IMR-90 (cell line): ENCODE measurements around the gene SCAMP1. TPM values are rescaled to one million over a fixed set of nuclear protein-coding genes. Genes with fewer than 3 reads are reported as not detected.

Experiments used
- ATAC-seq: fragments of 200-7000 bp; cut with Tn5 transposase; 2 replicates; pipeline ENCODE4 v1.9.1; 2020; ENCODE audit warnings: low read depth, mild to moderate bottlenecking, moderate library complexity
- BruUV-seq: library from RNA; stranded (reverse); fragments of 400-500 nt; replicated peaks from 2 replicates; lab custom pipeline; 2021; lab: Mats Ljungman, UMichigan
- CTCF ChIA-PET: fragments of 300-600 bp; formaldehyde crosslinking; extraction: SDS; loops from one replicate; lab custom pipeline; 2021; ENCODE audit warnings: antibody characterized with exemption; lab: Yijun Ruan, JAX
- POLR2A ChIA-PET: fragments of 300-600 bp; sonication (Branson Sonifier 250); formaldehyde crosslinking; loops from one replicate; lab custom pipeline; 2022; ENCODE audit warnings: antibody characterized with exemption; ENCODE audit not compliant: unreplicated experiment; lab: Charles Lee
- DNase-seq: peaks from one replicate; pipeline ENCODE4 v3.0.0; 2013
- H2AFZ ChIP-seq: replicated peaks from 2 replicates; pipeline ENCODE3; 2013; ENCODE audit warnings: low read length, mild to moderate bottlenecking; ENCODE audit not compliant: poor library complexity
- H2AK5ac ChIP-seq: 2 replicates; pipeline ENCODE4 v1.6.1; 2013; ENCODE audit warnings: low read depth, low read length, inconsistent platforms
- H2AK9ac ChIP-seq: replicated peaks from 2 replicates; pipeline ENCODE3; 2013; ENCODE audit warnings: mild to moderate bottlenecking, low read depth, low read length, moderate library complexity; ENCODE audit not compliant: poor library complexity
- H2BK120ac ChIP-seq: 2 replicates; pipeline ENCODE4 v1.6.1; 2013; ENCODE audit warnings: low read depth, low read length, inconsistent platforms
- H2BK15ac ChIP-seq: 3 replicates; pipeline ENCODE4 v1.6.1; 2013; ENCODE audit warnings: low read depth, low read length, inconsistent platforms
- H2BK20ac ChIP-seq: 2 replicates; pipeline ENCODE4 v1.6.1; 2013; ENCODE audit warnings: low read depth, mild to moderate bottlenecking, inconsistent platforms, low read length, moderate library complexity
- H2BK5ac ChIP-seq: 2 replicates; pipeline ENCODE4 v1.6.1; 2013; ENCODE audit warnings: mild to moderate bottlenecking, low read depth, low read length, inconsistent platforms; ENCODE audit not compliant: poor library complexity, severe bottlenecking
- H3K14ac ChIP-seq: replicated peaks from 2 replicates; pipeline ENCODE4 v1.6.1; 2013; ENCODE audit warnings: low read depth, low read length, inconsistent platforms
- H3K18ac ChIP-seq: 2 replicates; pipeline ENCODE4 v1.6.1; 2013; ENCODE audit warnings: low read depth, low read length, control low read depth
- H3K23ac ChIP-seq: 2 replicates; pipeline ENCODE4 v1.6.1; 2013; ENCODE audit warnings: low read depth, low read length, inconsistent platforms
- H3K27ac ChIP-seq: 2 replicates; pipeline ENCODE4 v1.5.1; 2013; ENCODE audit warnings: mild to moderate bottlenecking, control low read depth, low read length; ENCODE audit not compliant: insufficient read depth
- H3K27me3 ChIP-seq: 2 replicates; pipeline ENCODE4 v1.6.1; 2013; ENCODE audit warnings: low read length; ENCODE audit not compliant: control insufficient read depth, insufficient read depth
- H3K36me3 ChIP-seq: 2 replicates; pipeline ENCODE4 v1.6.1; 2013; ENCODE audit warnings: low read length, mixed read lengths; ENCODE audit not compliant: control insufficient read depth, insufficient read depth
- H3K4ac ChIP-seq: 2 replicates; pipeline ENCODE4 v1.6.1; 2013; ENCODE audit warnings: low read depth, low read length, inconsistent platforms
- H3K4me1 ChIP-seq: 2 replicates; pipeline ENCODE4 v1.6.1; 2013; ENCODE audit warnings: low read length, mixed read lengths; ENCODE audit not compliant: control insufficient read depth, insufficient read depth
- H3K4me2 ChIP-seq: 2 replicates; pipeline ENCODE4 v1.6.1; 2013; ENCODE audit warnings: low read depth, mild to moderate bottlenecking, control low read depth, low read length, moderate library complexity
- H3K4me3 ChIP-seq: 2 replicates; pipeline ENCODE4 v1.5.1; 2013; ENCODE audit warnings: low read depth, mild to moderate bottlenecking, control low read depth, low read length, moderate library complexity; ENCODE audit not compliant: insufficient read depth
- H3K56ac ChIP-seq: 2 replicates; pipeline ENCODE4 v1.6.1; 2013; ENCODE audit warnings: low read length, inconsistent platforms; ENCODE audit not compliant: insufficient read depth; ENCODE audit errors: extremely low read depth
- H3K79me1 ChIP-seq, 2 experiments: 2 replicates each; pipeline ENCODE4 v1.6.1; 2013; ENCODE audit warnings: low read length in 2 of 2, inconsistent platforms in 1 of 2, low read depth in 1 of 2
- H3K9ac ChIP-seq: 2 replicates; pipeline ENCODE4 v1.6.1; 2013; ENCODE audit warnings: low read depth, low read length, control low read depth
- H3K9me1 ChIP-seq: 2 replicates; pipeline ENCODE4 v1.6.1; 2013; ENCODE audit warnings: low read length, inconsistent platforms; ENCODE audit not compliant: insufficient read depth
- H3K9me3 ChIP-seq: 2 replicates; pipeline ENCODE4 v1.6.1; 2013; ENCODE audit warnings: low read length; ENCODE audit not compliant: control insufficient read depth, insufficient read depth
- H4K20me1 ChIP-seq: 2 replicates; pipeline ENCODE4 v1.6.1; 2013; ENCODE audit warnings: low read length, inconsistent platforms; ENCODE audit not compliant: insufficient read depth
- H4K5ac ChIP-seq: 2 replicates; pipeline ENCODE4 v1.6.1; 2013; ENCODE audit warnings: mild to moderate bottlenecking, low read depth, low read length, control low read depth
- H4K8ac ChIP-seq, 2 experiments: 2 replicates each; pipeline ENCODE4 v1.6.1; 2013; ENCODE audit warnings: low read depth in 2 of 2, low read length in 2 of 2, control low read depth in 1 of 2, inconsistent platforms in 1 of 2
- H4K91ac ChIP-seq: 2 replicates; pipeline ENCODE4 v1.6.1; 2013; ENCODE audit warnings: low read depth, low read length, inconsistent platforms; ENCODE audit not compliant: insufficient read depth
- CEBPB ChIP-seq: IDR thresholded peaks from 2 replicates; pipeline ENCODE4 v1.6.1; 2012; ENCODE audit warnings: low read depth, low read length, improper control_type of control experiment
- NFE2L2 ChIP-seq: fragments of 150-350 bp; IDR thresholded peaks from 2 replicates; pipeline ENCODE4 v1.6.1; 2016; ENCODE audit warnings: low read depth, mild to moderate bottlenecking, low read length
- RAD21 ChIP-seq: IDR thresholded peaks from 2 replicates; pipeline ENCODE4 v1.6.1; 2012; ENCODE audit warnings: low read length, improper control_type of control experiment
- RCOR1 ChIP-seq: IDR thresholded peaks from 2 replicates; pipeline ENCODE4 v1.6.1; 2012; ENCODE audit warnings: mild to moderate bottlenecking, low read length, improper control_type of control experiment; ENCODE audit not compliant: insufficient replicate concordance
- RFX5 ChIP-seq: IDR thresholded peaks from 2 replicates; pipeline ENCODE4 v1.8.0; 2012; ENCODE audit warnings: low read depth, mild to moderate bottlenecking, low read length, moderate library complexity
- SMC3 ChIP-seq: fragments of 150-350 bp; IDR thresholded peaks from 2 replicates; pipeline ENCODE4 v1.6.1; 2016; ENCODE audit warnings: low read depth, mild to moderate bottlenecking, antibody characterized with exemption, low read length, moderate library complexity
- WGBS, 2 experiments: methylation state at CpG; one replicate each; pipeline versions ENCODE4 v1.1.5 to v1.1.7; 2013; ENCODE audit warnings: missing lambda C conversion rate in 2 of 2; ENCODE audit not compliant: insufficient read length in 1 of 2; ENCODE audit errors: extremely low coverage in 2 of 2; 5-methylcytosine and 5-hydroxymethylcytosine counted together
- dilution Hi-C: fragments of 300-500 bp; cut with HindIII; formaldehyde crosslinking; loops from one replicate; pipeline ENCODE4 v1.14.3; 2018; ENCODE audit warnings: low sequenced_read_pairs; ENCODE audit not compliant: unreplicated experiment
- in situ Hi-C: fragments of 300-500 bp; cut with MboI; formaldehyde crosslinking; loops from 3 replicates; pipeline ENCODE4 v1.14.3; 2019; ENCODE audit warnings: low sequenced_read_pairs, inconsistent platforms, mixed read lengths
- intact Hi-C: fragments of 100-400 bp; cut with micrococcal nuclease; formaldehyde crosslinking; loops from 2 replicates; pipeline ENCODE4 v1.10.0; 2022
- polyA plus RNA-seq, 3 experiments: library from polyadenylated mRNA; depleted of rRNA; stranded (reverse); fragments of >200 nt; gene quantifications; 2 replicates each; pipeline ENCODE4 v1.2.3, GENCODE V29; 2012; ENCODE audit warnings: low replicate concordance in 1 of 3
- total RNA-seq: library from RNA; depleted of rRNA; stranded (reverse); fragments of >200 nt; gene quantifications from 2 replicates; pipeline ENCODE4 v1.2.3, GENCODE V29; 2012
- TF ChIP-seq, protein P1 (sequence below): fragments of 150-350 bp; IDR thresholded peaks from 2 replicates; pipeline ENCODE4 v1.6.1; 2017; ENCODE audit warnings: mild to moderate bottlenecking, antibody characterized with exemption, low read length, low read depth

Gene SCAMP1
- total and polyA plus RNA-seq, 2 of the 4 experiments (the other 2 are of a cell fraction), result 13.5 to 114 TPM

DNA sequence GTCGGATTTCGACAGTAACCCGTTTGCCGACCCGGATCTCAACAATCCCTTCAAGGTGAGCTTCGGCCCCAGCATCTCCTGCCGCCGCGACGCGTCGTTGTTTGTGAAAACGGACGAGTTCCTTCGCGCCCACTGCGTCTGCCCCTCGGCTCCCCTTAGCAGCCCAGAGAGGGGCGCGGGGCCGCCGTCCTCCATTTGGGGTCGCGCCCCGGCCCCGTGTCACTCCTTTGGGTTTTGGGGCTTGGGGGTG, 182 bp downstream of the SCAMP1 start:
- Histone ChIP-seq H2AK9ac (peak overlapping the region; percentile 33), H3K9ac (peak overlapping the region; percentile 92), H4K5ac (peak overlapping the region; percentile 56), H3K79me1 (peaks cover 15 to 43% of the 10 kb centered on the region in 2 experiments), H2AK5ac (peak overlapping the region; percentile 56; the same call in 1 of the 2 replicates), H4K8ac (peak overlapping the region; percentile 67 to 74; a peak in 2 of 4 replicates), H3K4me2 (peak overlapping the region; percentile 80), H3K4ac (peak overlapping the region; percentile 89), H2BK5ac (peak overlapping the region; percentile 66), H2BK120ac (peak overlapping the region; percentile 72; the same call in 1 of the 2 replicates), H2AFZ (peak overlapping the region; percentile 99), H3K4me3 (peak overlapping the region; percentile 88), H3K27ac (peak overlapping the region; percentile 89), H4K20me1 (no peaks in the 10 kb centered on the region; the same call in none of the 2 replicates), H3K18ac (peak overlapping the region; percentile 74), H2BK15ac (no peak overlapping the region), H3K27me3 (no peaks in the 10 kb centered on the region), H2BK20ac (no peak overlapping the region), H3K9me1 (peaks cover 12% of the 10 kb centered on the region), H3K23ac (peak overlapping the region; percentile 97), H3K14ac (peak overlapping the region; percentile 93), H3K36me3 (0 out of 2 replicates have a peak, but pooled peaks cover 2% of the 10 kb centered on the region), H3K56ac (peak overlapping the region; percentile 93), H3K9me3 (no peaks in the 10 kb centered on the region), H3K4me1 (no peaks in the 10 kb centered on the region), H4K91ac (peak overlapping the region; percentile 89; the same call in 1 of the 2 replicates)
- TF ChIP-seq RCOR1 (no peak), RFX5 (no peak), SMC3 (no peak; the same call in 1 of the 2 replicates), NFE2L2 (no peak), CEBPB (no peak), RAD21 (no peak)
- TF ChIP-seq, protein P1, sequence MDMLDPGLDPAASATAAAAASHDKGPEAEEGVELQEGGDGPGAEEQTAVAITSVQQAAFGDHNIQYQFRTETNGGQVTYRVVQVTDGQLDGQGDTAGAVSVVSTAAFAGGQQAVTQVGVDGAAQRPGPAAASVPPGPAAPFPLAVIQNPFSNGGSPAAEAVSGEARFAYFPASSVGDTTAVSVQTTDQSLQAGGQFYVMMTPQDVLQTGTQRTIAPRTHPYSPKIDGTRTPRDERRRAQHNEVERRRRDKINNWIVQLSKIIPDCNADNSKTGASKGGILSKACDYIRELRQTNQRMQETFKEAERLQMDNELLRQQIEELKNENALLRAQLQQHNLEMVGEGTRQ, result no peak
- intact Hi-C loops, result loop anchor here (1.0 to 5.0 kb wide), 4 partner anchors 66 to 317 kb away; partner anchors contain the start of genes AP3B1 and LHFPL2
- ATAC-seq (peak; percentile 2; the same call in 1 of the 2 replicates), DNase-seq (no peak)
- 0% methylated on average over 6 of the region's 26 CpGs; no CpG with 5 or more reads in 1 of the 2 experiments for WGBS, 2 experiments
- dilution Hi-C loops, result no loop called here
- in situ Hi-C loops, result no loop called here
- CTCF ChIA-PET, result interaction anchor here (1.1 kb wide), 1 partner anchor 13 kb away, joined by 3 read pairs; no protein-coding TSS in a partner anchor
- BruUV-seq, result no TSS peak
- POLR2A ChIA-PET, result no interaction called here
